BLaER1 (cell line): Measurements from ENCODE around the gene MCM7.

Experiments
- H3K27ac ChIP-seq: shearing (Covaris generic); formaldehyde crosslinking; 2 replicates; pipeline ENCODE4 v1.8.1; 2022
- H3K27me3 ChIP-seq: shearing (Covaris generic); formaldehyde crosslinking; 2 replicates; pipeline ENCODE4 v1.8.1; 2022
- H3K36me3 ChIP-seq: shearing (Covaris generic); formaldehyde crosslinking; 2 replicates; pipeline ENCODE4 v1.8.1; 2022
- H3K4me1 ChIP-seq: shearing (Covaris generic); formaldehyde crosslinking; 2 replicates; pipeline ENCODE4 v1.8.1; 2022
- H3K4me2 ChIP-seq: shearing (Covaris generic); formaldehyde crosslinking; 2 replicates; pipeline ENCODE4 v1.8.1; 2022
- H3K4me3 ChIP-seq: shearing (Covaris generic); formaldehyde crosslinking; 2 replicates; pipeline ENCODE4 v1.8.1; 2022
- H3K9ac ChIP-seq: shearing (Covaris generic); formaldehyde crosslinking; 2 replicates; pipeline ENCODE4 v1.8.1; 2022
- H3K9me3 ChIP-seq: shearing (Covaris generic); formaldehyde crosslinking; 2 replicates; pipeline ENCODE4 v1.8.1; 2022
- H4K20me1 ChIP-seq: shearing (Covaris generic); formaldehyde crosslinking; 2 replicates; pipeline ENCODE4 v1.8.1; 2022
- Cebpa-rat ChIP-seq: shearing (Covaris generic); IDR thresholded peaks from 2 replicates; pipeline ENCODE4 v1.8.1; 2022

MCM7 gene

GRCh38 chr7:100122568-100122967 is 21.4 kb upstream of the MCM7 start:
- H3K9ac ChIP-seq, result no peak overlapping the region
- H3K36me3 ChIP-seq, result peaks cover 29% of the 10 kb centered on the region
- H3K27me3 ChIP-seq, result peaks cover 2% of the 10 kb centered on the region; the same call in 1 of the 2 replicates
- no peak overlapping the region for H3K4me2 ChIP-seq
- H3K4me1 ChIP-seq, result peaks cover 49% of the 10 kb centered on the region
- H3K9me3 ChIP-seq, result no peaks in the 10 kb centered on the region
- H3K27ac ChIP-seq, result no peak overlapping the region
- H4K20me1 ChIP-seq, result no peaks in the 10 kb centered on the region
- no peak overlapping the region for H3K4me3 ChIP-seq
- no peak for TF ChIP-seq Cebpa-rat

GRCh38 chr7:100122067-100122466 is 20.9 kb upstream of the MCM7 start:
- Histone ChIP-seq H3K4me1 (peaks cover 49% of the 10 kb centered on the region), H3K4me3 (no peak overlapping the region), H3K27ac (no peak overlapping the region), H3K9me3 (no peaks in the 10 kb centered on the region), H4K20me1 (no peaks in the 10 kb centered on the region), H3K36me3 (peaks cover 29% of the 10 kb centered on the region), H3K4me2 (no peak overlapping the region), H3K9ac (no peak overlapping the region), H3K27me3 (no peaks in the 10 kb centered on the region)
- TF ChIP-seq Cebpa-rat, result no peak

GRCh38 chr7:100120733-100121036 is 19.5 kb upstream of the MCM7 start:
- H3K4me2 ChIP-seq, result peak overlapping the region; percentile 95
- H3K9ac ChIP-seq, result peak overlapping the region; percentile 91
- no peaks in the 10 kb centered on the region for H4K20me1 ChIP-seq
- peak overlapping the region; percentile 81 for H3K4me3 ChIP-seq
- H3K27me3 ChIP-seq, result no peaks in the 10 kb centered on the region
- H3K4me1 ChIP-seq, result peaks cover 41% of the 10 kb centered on the region
- TF ChIP-seq Cebpa-rat, result no peak
- no peaks in the 10 kb centered on the region for H3K9me3 ChIP-seq
- no peak overlapping the region for H3K27ac ChIP-seq
- H3K36me3 ChIP-seq, result peaks cover 36% of the 10 kb centered on the region

GRCh38 chr7:100119970-100120732 is 19.0 kb upstream of the MCM7 start:
- peaks cover 36% of the 10 kb centered on the region for H3K4me1 ChIP-seq

GRCh38 chr7:100119072-100119969 is 18.1 kb upstream of the MCM7 start, which contains the start of the genes CNPY4 and TAF6:
TSS of gene CNPY4 (plus strand) at chr7:100119634. CDS start at chr7:100119745, 111 bp downstream.
TSS of gene TAF6 (minus strand) at chr7:100119358. CDS start at chr7:100114209, 5,149 bp downstream.
- H3K4me3 ChIP-seq, result peak within 1 kb of the TSS; percentile 81
- peak within 1 kb of the TSS; percentile 95 for H3K4me2 ChIP-seq
- no peak for TF ChIP-seq Cebpa-rat
- H3K27me3 ChIP-seq, result no peaks in the 10 kb centered on the region
- H3K9me3 ChIP-seq, result no peaks in the 10 kb centered on the region
- H3K4me1 ChIP-seq, result peaks cover 28% of the 10 kb centered on the region
- H3K27ac ChIP-seq, result peak within 1 kb of the TSS; percentile 96
- H3K36me3 ChIP-seq, result peaks cover 37% of the 10 kb centered on the region
- H4K20me1 ChIP-seq, result no peaks in the 10 kb centered on the region
- peak within 1 kb of the TSS; percentile 91 for H3K9ac ChIP-seq

More at GRCh38 chr7:100119970-100120732, 19.0 kb upstream of the MCM7 start:
- H3K4me3 ChIP-seq, result peak overlapping the region; percentile 81
- H3K4me2 ChIP-seq, result peak overlapping the region; percentile 95
- H3K9ac ChIP-seq, result peak overlapping the region; percentile 91
- no peaks in the 10 kb centered on the region for H3K9me3 ChIP-seq
- TF ChIP-seq Cebpa-rat, result no peak
- H4K20me1 ChIP-seq, result no peaks in the 10 kb centered on the region
- peak overlapping the region; percentile 96; the same call in 1 of the 2 replicates for H3K27ac ChIP-seq
- H3K27me3 ChIP-seq, result no peaks in the 10 kb centered on the region
- H3K36me3 ChIP-seq, result peaks cover 37% of the 10 kb centered on the region

- peaks cover 20% of the 10 kb centered on the region for H3K4me1 ChIP-seq
- H4K20me1 ChIP-seq, result no peaks in the 10 kb centered on the region
- H3K4me3 ChIP-seq, result peak overlapping the region; percentile 81
- peaks cover 37% of the 10 kb centered on the region for H3K36me3 ChIP-seq
- peak overlapping the region; percentile 96 for H3K27ac ChIP-seq
- H3K4me2 ChIP-seq, result peak overlapping the region; percentile 95
- H3K27me3 ChIP-seq, result no peaks in the 10 kb centered on the region
- H3K9ac ChIP-seq, result peak overlapping the region; percentile 91
- H3K9me3 ChIP-seq, result no peaks in the 10 kb centered on the region
- TF ChIP-seq Cebpa-rat, result no peak
Measured at GRCh38 chr7:100118388-100119071, 17.3 kb upstream of the MCM7 start.

- TF ChIP-seq Cebpa-rat, result no peak
- Histone ChIP-seq H3K9me3 (no peaks in the 10 kb centered on the region), H4K20me1 (no peaks in the 10 kb centered on the region), H3K4me1 (peaks cover 29% of the 10 kb centered on the region), H3K36me3 (peaks cover 60% of the 10 kb centered on the region), H3K27me3 (no peaks in the 10 kb centered on the region), H3K4me3 (no peak overlapping the region), H3K27ac (no peak overlapping the region), H3K9ac (no peak overlapping the region), H3K4me2 (no peak overlapping the region)
Measured at GRCh38 chr7:100115026-100115425, 13.8 kb upstream of the MCM7 start.

- Histone ChIP-seq H3K27me3 (no peaks in the 10 kb centered on the region), H3K36me3 (peaks cover 91% of the 10 kb centered on the region), H3K9me3 (no peaks in the 10 kb centered on the region), H3K4me1 (peaks cover 18% of the 10 kb centered on the region), H3K27ac (peak overlapping the region; percentile 56), H3K4me2 (peak overlapping the region; percentile 75), H4K20me1 (no peaks in the 10 kb centered on the region), H3K4me3 (no peak overlapping the region), H3K9ac (peak overlapping the region; percentile 48; the same call in 1 of the 2 replicates)
- TF ChIP-seq Cebpa-rat, result no peak
Measured at GRCh38 chr7:100111914-100112313, 10.7 kb upstream of the MCM7 start.

GRCh38 chr7:100111156-100111555 is 10.0 kb upstream of the MCM7 start:
- Histone ChIP-seq H4K20me1 (no peaks in the 10 kb centered on the region), H3K4me3 (no peak overlapping the region), H3K9me3 (no peaks in the 10 kb centered on the region), H3K36me3 (peaks cover 96% of the 10 kb centered on the region), H3K4me1 (peaks cover 18% of the 10 kb centered on the region), H3K4me2 (peak overlapping the region; percentile 75), H3K27me3 (no peaks in the 10 kb centered on the region), H3K27ac (peak overlapping the region; percentile 56), H3K9ac (peak overlapping the region; percentile 48; the same call in 1 of the 2 replicates)
- no peak for TF ChIP-seq Cebpa-rat
